ENCODE data around the gene PTS.

Gene PTS

GRCh38 chr11:112273066-112273465, 46.8 kb downstream of the PTS start:
- TF ChIP-seq SUZ12 (IDR thresholded peaks at IDR 0.05; ENCODE audit: extremely low read depth, insufficient read depth, insufficient read length) (no peak), ZNF274 (IDR thresholded peaks at IDR 0.05; ENCODE audit: low read depth, low read length) (no peak), YY1 (IDR thresholded peaks at IDR 0.05; ENCODE audit: insufficient read depth, insufficient read length) (no peak)
- no peak overlapping the region for H3K9ac ChIP-seq (ENCODE audit: insufficient read length, low read depth)
- no peaks in the 10 kb centered on the region for H3K27me3 ChIP-seq (ENCODE audit: insufficient read depth, insufficient read length)
- H3K9me3 ChIP-seq (ENCODE audit: insufficient read depth, low read length), result no peaks in the 10 kb centered on the region
- no peak overlapping the region for H3K4me3 ChIP-seq (ENCODE audit: insufficient read length, low read depth)
- DNase-seq (ENCODE audit: low read depth, low spot score), result no peak
- H3K4me1 ChIP-seq (ENCODE audit: insufficient read depth, insufficient read length), result no peaks in the 10 kb centered on the region
- no peaks in the 10 kb centered on the region for H3K36me3 ChIP-seq (ENCODE audit: insufficient read depth, insufficient read length, low read length)

DNA sequence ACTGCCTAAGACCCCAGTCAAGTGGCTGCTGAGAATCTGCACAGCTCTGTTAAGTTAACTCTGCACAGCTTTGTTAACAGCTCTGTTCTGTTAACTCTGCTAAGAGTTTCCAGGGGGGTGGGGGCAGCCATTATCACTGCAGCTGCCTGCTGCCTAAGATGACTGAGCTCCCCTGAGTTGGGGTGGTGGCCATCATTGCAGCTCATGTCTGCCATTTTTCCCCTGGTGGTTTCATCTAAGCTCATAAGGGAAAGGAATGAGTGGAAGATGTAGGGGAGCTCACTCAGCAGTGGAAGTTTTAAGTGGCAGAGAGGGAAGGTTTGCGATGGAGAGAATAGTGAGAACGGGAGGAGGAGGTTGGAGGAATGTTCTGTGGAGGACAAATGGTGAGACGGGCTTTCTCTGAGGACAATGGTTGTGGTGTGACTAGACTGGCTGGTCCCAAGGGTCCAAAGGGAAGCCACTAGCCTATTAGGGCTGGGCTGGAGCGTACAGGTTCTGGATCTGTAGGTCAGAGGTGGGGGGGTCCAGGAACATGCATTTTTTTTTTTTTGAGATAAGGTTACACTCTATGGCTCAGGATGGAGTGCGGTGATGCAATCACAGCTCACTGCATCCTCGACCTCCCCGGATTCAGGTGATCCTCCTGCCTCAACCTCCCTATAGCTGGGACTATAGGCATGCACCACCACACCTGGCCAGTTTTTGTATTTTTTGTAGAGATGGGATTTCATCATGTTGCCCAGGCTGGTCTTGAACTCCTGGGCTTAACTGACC, 48.0 kb downstream of the PTS start:
- TF ChIP-seq SUZ12 (IDR thresholded peaks at IDR 0.05; ENCODE audit: extremely low read depth, insufficient read depth, insufficient read length), result no peak
- no peak for TF ChIP-seq YY1 (IDR thresholded peaks at IDR 0.05; ENCODE audit: insufficient read depth, insufficient read length)
- no peak for TF ChIP-seq ZNF274 (IDR thresholded peaks at IDR 0.05; ENCODE audit: low read depth, low read length)
- Histone ChIP-seq H3K4me3 (ENCODE audit: insufficient read length, low read depth) (no peak overlapping the region), H3K9ac (ENCODE audit: insufficient read length, low read depth) (no peak overlapping the region), H3K27me3 (ENCODE audit: insufficient read depth, insufficient read length) (no peaks in the 10 kb centered on the region), H3K4me1 (ENCODE audit: insufficient read depth, insufficient read length) (no peaks in the 10 kb centered on the region), H3K9me3 (ENCODE audit: insufficient read depth, low read length) (no peaks in the 10 kb centered on the region), H3K36me3 (ENCODE audit: insufficient read depth, insufficient read length, low read length) (no peaks in the 10 kb centered on the region)
- no peak for DNase-seq (ENCODE audit: low read depth, low spot score)

DNA sequence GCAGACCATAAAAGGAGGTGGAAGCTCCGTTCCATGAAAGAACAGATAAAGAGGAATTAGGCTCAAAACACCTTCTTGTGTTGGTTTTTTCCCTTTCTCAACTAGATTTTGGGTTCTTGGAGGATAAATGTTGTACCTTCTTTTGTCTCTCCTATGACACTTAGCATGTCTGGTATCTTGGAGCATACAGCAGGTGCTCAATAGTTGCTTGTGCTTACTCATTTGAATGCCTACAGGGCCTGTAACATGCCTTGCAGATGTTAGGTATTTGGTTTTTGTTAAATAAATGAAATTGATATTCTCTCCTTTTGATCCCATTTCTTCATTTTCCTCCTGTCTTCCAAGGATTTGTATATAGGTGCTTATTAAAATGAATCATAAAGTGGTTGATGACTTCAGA, 50.8 kb downstream of the PTS start:
- H3K4me3 ChIP-seq (ENCODE audit: insufficient read length, low read depth), result no peak overlapping the region
- H3K27me3 ChIP-seq (ENCODE audit: insufficient read depth, insufficient read length), result no peaks in the 10 kb centered on the region
- H3K4me1 ChIP-seq (ENCODE audit: insufficient read depth, insufficient read length), result no peaks in the 10 kb centered on the region
- no peak for DNase-seq (ENCODE audit: low read depth, low spot score)
- H3K36me3 ChIP-seq (ENCODE audit: insufficient read depth, insufficient read length, low read length), result no peaks in the 10 kb centered on the region
- H3K9me3 ChIP-seq (ENCODE audit: insufficient read depth, low read length), result no peaks in the 10 kb centered on the region
- H3K9ac ChIP-seq (ENCODE audit: insufficient read length, low read depth), result no peak overlapping the region
- no peak for TF ChIP-seq YY1 (IDR thresholded peaks at IDR 0.05; ENCODE audit: insufficient read depth, insufficient read length)
- TF ChIP-seq SUZ12 (IDR thresholded peaks at IDR 0.05; ENCODE audit: extremely low read depth, insufficient read depth, insufficient read length), result no peak

DNA sequence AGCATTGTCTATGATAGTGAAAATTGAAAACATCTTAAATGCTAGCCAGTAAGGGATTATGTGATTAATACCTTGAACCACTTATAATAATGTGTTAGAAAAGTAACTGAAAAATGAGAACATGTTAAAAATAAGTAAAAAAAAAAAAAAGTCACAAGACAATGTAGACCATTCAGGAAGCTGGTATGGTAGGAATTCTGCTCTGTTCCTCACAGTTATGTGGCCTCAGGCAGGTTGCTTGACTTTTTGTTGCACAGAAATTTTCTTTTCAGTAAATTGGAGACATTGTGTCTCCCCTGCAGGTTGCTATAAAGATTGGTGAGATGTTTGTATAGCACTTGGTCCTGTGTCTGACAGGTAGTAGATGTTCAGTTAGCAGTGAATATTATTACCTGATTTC, 51.7 kb downstream of the PTS start:
- Histone ChIP-seq H3K9me3 (ENCODE audit: insufficient read depth, low read length) (no peaks in the 10 kb centered on the region), H3K4me1 (ENCODE audit: insufficient read depth, insufficient read length) (no peaks in the 10 kb centered on the region), H3K4me3 (ENCODE audit: insufficient read length, low read depth) (no peak overlapping the region), H3K9ac (ENCODE audit: insufficient read length, low read depth) (no peak overlapping the region), H3K27me3 (ENCODE audit: insufficient read depth, insufficient read length) (no peaks in the 10 kb centered on the region), H3K36me3 (ENCODE audit: insufficient read depth, insufficient read length, low read length) (no peaks in the 10 kb centered on the region)
- TF ChIP-seq ZNF274 (IDR thresholded peaks at IDR 0.05; ENCODE audit: low read depth, low read length), result no peak
- no peak for TF ChIP-seq SUZ12 (IDR thresholded peaks at IDR 0.05; ENCODE audit: extremely low read depth, insufficient read depth, insufficient read length)
- TF ChIP-seq YY1 (IDR thresholded peaks at IDR 0.05; ENCODE audit: insufficient read depth, insufficient read length), result no peak
- DNase-seq (ENCODE audit: low read depth, low spot score), result no peak

DNA sequence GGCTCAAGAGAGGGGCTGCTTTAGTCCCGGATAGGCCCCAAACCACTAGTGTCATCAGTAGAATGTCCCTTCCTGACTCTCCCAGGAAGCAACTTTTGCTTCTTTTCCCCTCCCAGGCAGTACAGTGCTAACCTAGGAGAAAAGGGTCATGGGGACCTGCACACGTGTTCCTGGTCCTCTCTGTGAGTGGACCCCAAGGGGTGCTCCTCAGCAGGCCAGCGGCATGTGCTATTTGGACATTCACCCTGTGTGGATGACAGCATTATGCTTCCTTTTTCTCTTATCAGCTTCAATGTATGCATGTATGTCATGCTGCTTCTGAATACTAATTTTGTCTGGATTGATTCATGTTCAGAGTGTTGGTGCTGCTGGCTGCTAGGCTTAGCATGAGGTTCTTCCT, 52.6 kb downstream of the PTS start:
- Histone ChIP-seq H3K27me3 (ENCODE audit: insufficient read depth, insufficient read length) (no peaks in the 10 kb centered on the region), H3K36me3 (ENCODE audit: insufficient read depth, insufficient read length, low read length) (no peaks in the 10 kb centered on the region), H3K9ac (ENCODE audit: insufficient read length, low read depth) (no peak overlapping the region), H3K4me1 (ENCODE audit: insufficient read depth, insufficient read length) (no peaks in the 10 kb centered on the region), H3K9me3 (ENCODE audit: insufficient read depth, low read length) (no peaks in the 10 kb centered on the region), H3K4me3 (ENCODE audit: insufficient read length, low read depth) (no peak overlapping the region)
- DNase-seq (ENCODE audit: low read depth, low spot score), result no peak
- TF ChIP-seq YY1 (IDR thresholded peaks at IDR 0.05; ENCODE audit: insufficient read depth, insufficient read length) (no peak), SUZ12 (IDR thresholded peaks at IDR 0.05; ENCODE audit: extremely low read depth, insufficient read depth, insufficient read length) (no peak), ZNF274 (IDR thresholded peaks at IDR 0.05; ENCODE audit: low read depth, low read length) (no peak)

GRCh38 chr11:112279901-112280267, 53.7 kb downstream of the PTS start:
- no peaks in the 10 kb centered on the region for H3K27me3 ChIP-seq (ENCODE audit: insufficient read depth, insufficient read length)
- no peaks in the 10 kb centered on the region for H3K4me1 ChIP-seq (ENCODE audit: insufficient read depth, insufficient read length)
- TF ChIP-seq ZNF274 (IDR thresholded peaks at IDR 0.05; ENCODE audit: low read depth, low read length) (no peak), SUZ12 (IDR thresholded peaks at IDR 0.05; ENCODE audit: extremely low read depth, insufficient read depth, insufficient read length) (no peak), YY1 (IDR thresholded peaks at IDR 0.05; ENCODE audit: insufficient read depth, insufficient read length) (no peak)
- peak overlapping the region; percentile 26 for H3K4me3 ChIP-seq (ENCODE audit: insufficient read length, low read depth)
- no peak for DNase-seq (ENCODE audit: low read depth, low spot score)
- peak overlapping the region; percentile 6 for H3K9ac ChIP-seq (ENCODE audit: insufficient read length, low read depth)
- no peaks in the 10 kb centered on the region for H3K9me3 ChIP-seq (ENCODE audit: insufficient read depth, low read length)
- no peaks in the 10 kb centered on the region for H3K36me3 ChIP-seq (ENCODE audit: insufficient read depth, insufficient read length, low read length)

DNA sequence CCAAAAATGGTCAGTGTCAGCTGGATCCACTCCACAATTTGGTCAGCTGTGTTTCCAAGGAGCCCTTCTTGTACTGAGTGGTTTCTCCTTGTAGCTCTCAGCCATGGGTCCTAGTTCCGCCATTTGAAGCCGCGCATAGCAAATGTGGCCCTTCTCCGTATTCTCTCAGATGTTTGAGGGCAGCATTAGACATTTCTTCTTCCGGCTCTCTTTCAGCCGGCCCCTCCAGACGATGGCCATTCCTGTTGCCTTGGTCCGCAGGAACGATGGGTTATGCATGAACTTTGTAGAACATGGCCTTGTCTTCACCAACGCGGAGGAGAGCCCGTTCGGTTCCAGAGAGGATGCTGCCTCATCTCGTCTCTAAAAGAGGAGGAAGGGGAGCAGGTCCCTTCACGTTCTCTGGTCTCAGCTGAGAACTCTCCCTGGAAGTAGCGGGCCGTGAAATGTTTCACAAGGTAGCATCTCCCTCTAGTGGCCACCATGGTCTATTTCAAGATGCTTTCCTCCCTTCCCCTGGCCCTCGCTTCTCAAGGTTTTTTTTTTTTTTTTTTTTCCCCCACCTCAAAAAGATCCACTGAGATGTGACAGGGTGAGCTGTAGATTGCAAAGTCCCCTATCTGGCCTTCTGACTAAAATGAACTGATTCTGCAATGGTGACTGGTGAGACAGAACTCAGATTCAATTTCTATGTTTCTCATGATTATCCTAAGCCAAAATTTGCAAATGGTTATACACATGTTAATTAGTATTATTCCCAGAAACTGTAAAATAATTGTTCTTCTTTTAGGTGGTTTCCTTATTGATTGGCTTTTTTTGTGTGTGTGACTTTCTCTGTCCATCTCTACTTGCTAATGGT, 54.3 kb downstream of the PTS start:
- peak overlapping the region; percentile 26 for H3K4me3 ChIP-seq (ENCODE audit: insufficient read length, low read depth)
- peak overlapping the region; percentile 44 for H3K9ac ChIP-seq (ENCODE audit: insufficient read length, low read depth)
- H3K27me3 ChIP-seq (ENCODE audit: insufficient read depth, insufficient read length), result no peaks in the 10 kb centered on the region
- peak; percentile 81 for DNase-seq (ENCODE audit: low read depth, low spot score)
- no peaks in the 10 kb centered on the region for H3K9me3 ChIP-seq (ENCODE audit: insufficient read depth, low read length)
- no peaks in the 10 kb centered on the region for H3K36me3 ChIP-seq (ENCODE audit: insufficient read depth, insufficient read length, low read length)
- H3K4me1 ChIP-seq (ENCODE audit: insufficient read depth, insufficient read length), result no peaks in the 10 kb centered on the region
- TF ChIP-seq SUZ12 (IDR thresholded peaks at IDR 0.05; ENCODE audit: extremely low read depth, insufficient read depth, insufficient read length) (no peak), ZNF274 (IDR thresholded peaks at IDR 0.05; ENCODE audit: low read depth, low read length) (no peak), YY1 (IDR thresholded peaks at IDR 0.05; ENCODE audit: insufficient read depth, insufficient read length) (no peak)
